ENCODE results near the gene KRTAP5-6.

KRTAP5-6 gene

GRCh38 chr11:1691026-1691877 is 5.7 kb upstream of the KRTAP5-6 start:
- TF ChIP-seq CTCF (conservative IDR thresholded peaks at IDR 0.05; ENCODE audit: control insufficient read depth, insufficient read depth, low read depth, low read length) = no peak

GRCh38 chr11:1691878-1692707 is 4.9 kb upstream of the KRTAP5-6 start:
- no peak for DNase-seq (ENCODE audit: low read depth)
- H3K4me3 ChIP-seq (ENCODE audit: control insufficient read depth, low read depth, low read length) = no peak overlapping the region
- TF ChIP-seq CTCF (conservative IDR thresholded peaks at IDR 0.05; ENCODE audit: control insufficient read depth, insufficient read depth, low read depth, low read length) = no peak

More at GRCh38 chr11:1691026-1691877, 5.7 kb upstream of the KRTAP5-6 start:
- H3K4me3 ChIP-seq (ENCODE audit: control insufficient read depth, low read depth, low read length) = no peak overlapping the region
- no peak for DNase-seq (ENCODE audit: low read depth)

GRCh38 chr11:1692708-1693326 is 4.2 kb upstream of the KRTAP5-6 start:
- DNase-seq (ENCODE audit: low read depth) = no peak
- H3K4me3 ChIP-seq (ENCODE audit: control insufficient read depth, low read depth, low read length) = no peak overlapping the region

GRCh38 chr11:1693327-1694063 is 3.5 kb upstream of the KRTAP5-6 start:
- DNase-seq (ENCODE audit: low read depth) = peak; percentile 44
- no peak overlapping the region for H3K4me3 ChIP-seq (ENCODE audit: control insufficient read depth, low read depth, low read length)
- peak; percentile 77 for TF ChIP-seq CTCF (conservative IDR thresholded peaks at IDR 0.05; ENCODE audit: control insufficient read depth, insufficient read depth, low read depth, low read length)

More at GRCh38 chr11:1692708-1693326, 4.2 kb upstream of the KRTAP5-6 start:
- TF ChIP-seq CTCF (conservative IDR thresholded peaks at IDR 0.05; ENCODE audit: control insufficient read depth, insufficient read depth, low read depth, low read length) = no peak

GRCh38 chr11:1694064-1694845 is 2.7 kb upstream of the KRTAP5-6 start:
- DNase-seq (ENCODE audit: low read depth) = peak; percentile 62
- peak; percentile 69 for TF ChIP-seq CTCF (conservative IDR thresholded peaks at IDR 0.05; ENCODE audit: control insufficient read depth, insufficient read depth, low read depth, low read length)
- no peak overlapping the region for H3K4me3 ChIP-seq (ENCODE audit: control insufficient read depth, low read depth, low read length)
